Measurements from ENCODE around the gene WNK4.
"Not testable (repeated sequence)": the region's sequence is repeated elsewhere in the genome, so short reads cannot be mapped to it uniquely, and the experiment has no call there.

WNK4 gene

DNA sequence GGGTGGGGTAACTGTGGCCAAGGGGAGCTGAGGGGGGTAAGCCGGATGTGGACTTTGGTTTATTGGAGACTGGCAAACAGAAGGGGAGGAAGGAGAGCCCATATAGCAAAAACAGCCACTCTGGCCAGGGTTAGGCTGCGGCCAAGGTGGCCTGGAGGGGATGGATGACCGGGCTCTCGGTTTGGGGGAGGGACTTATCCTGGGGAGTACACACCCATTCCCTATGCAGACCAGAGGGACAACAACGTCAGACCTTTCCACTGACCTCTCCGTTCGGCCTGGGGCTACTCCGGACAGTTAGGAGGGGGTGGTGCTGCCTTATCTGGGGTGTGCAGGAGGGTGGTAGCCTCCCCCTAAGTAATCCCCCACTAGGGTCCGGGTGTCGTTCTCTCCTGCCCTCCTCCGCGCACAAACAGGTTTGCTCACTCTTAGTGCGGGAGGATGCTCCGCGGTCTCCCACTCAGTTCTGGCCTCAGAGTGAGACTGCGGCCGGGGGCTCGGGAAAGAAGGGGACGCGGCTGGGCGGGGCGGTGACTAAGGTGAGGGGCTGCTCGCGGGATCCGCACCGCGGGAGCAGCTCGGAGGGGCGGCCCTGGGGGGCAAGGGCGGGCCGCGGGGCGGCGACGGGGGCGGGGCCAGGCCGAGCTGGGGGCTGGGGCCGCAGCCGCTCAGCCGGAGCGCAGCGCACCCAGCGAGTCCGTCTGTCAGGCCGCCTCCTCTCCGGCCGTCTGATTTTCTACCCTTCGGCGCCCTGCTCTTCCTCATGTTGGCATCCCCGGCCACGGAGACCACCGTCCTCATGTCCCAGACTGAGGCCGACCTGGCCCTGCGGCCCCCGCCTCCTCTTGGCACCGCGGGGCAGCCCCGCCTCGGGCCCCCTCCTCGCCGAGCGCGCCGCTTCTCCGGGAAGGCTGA lies at the start of gene WNK4:
WNK4 (plus strand) TSS at position 675 of the 915 bp plus-strand sequence; CDS start at position 764, 89 bp downstream.
- no peak for DNase-seq

GRCh38 chr17:42740699-42741098 lies 39.7 kb upstream of the WNK4 start:
- DNase-seq, result no peak

- DNase-seq, result not testable (repeated sequence)
Measured at GRCh38 chr17:42742916-42743315, 37.5 kb upstream of the WNK4 start.

DNA sequence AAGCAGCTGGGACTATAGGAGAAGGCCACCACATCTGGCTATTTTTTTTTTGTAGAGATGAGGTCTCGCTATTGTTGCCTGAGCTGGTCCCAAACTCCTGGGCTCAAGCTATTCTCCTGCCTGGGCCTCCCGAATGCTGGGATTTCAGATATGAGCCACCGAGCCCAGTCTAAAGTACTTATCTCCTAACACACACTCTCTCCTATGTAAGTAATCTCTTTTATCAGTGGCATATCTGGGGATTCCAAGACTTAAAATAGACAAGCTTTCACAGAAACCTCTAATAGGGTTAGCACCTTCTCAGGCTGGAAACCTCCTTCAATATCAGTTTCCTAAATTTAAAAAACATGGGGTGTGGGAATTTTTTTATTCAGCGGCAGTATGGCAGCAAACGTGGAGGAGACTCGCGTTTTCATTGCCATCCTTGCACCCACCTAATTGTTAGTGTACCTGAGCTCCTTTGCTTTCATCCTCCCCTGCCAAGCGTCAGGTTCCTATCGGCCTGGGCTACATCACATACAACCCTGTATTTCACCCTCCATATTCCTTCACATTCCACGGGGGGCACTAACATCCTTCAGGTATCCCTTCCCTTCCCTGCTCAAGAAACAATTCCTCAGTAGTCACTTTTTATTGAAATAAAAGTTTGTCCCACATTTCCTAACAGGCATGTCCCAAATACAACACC lies 36.7 kb upstream of the WNK4 start:
- no peak for DNase-seq

GRCh38 chr17:42744283-42744805 lies 36.1 kb upstream of the WNK4 start:
- DNase-seq, result no peak

GRCh38 chr17:42744806-42745617 lies 35.4 kb upstream of the WNK4 start, which contains the start of gene EZH1:
Gene EZH1 (minus strand): TSS chr17:42745040. CDS start chr17:42728941, 16,099 bp downstream.
- peak; percentile 63 for DNase-seq

GRCh38 chr17:42748202-42748907 lies 32.1 kb upstream of the WNK4 start:
- DNase-seq, result no peak

DNA sequence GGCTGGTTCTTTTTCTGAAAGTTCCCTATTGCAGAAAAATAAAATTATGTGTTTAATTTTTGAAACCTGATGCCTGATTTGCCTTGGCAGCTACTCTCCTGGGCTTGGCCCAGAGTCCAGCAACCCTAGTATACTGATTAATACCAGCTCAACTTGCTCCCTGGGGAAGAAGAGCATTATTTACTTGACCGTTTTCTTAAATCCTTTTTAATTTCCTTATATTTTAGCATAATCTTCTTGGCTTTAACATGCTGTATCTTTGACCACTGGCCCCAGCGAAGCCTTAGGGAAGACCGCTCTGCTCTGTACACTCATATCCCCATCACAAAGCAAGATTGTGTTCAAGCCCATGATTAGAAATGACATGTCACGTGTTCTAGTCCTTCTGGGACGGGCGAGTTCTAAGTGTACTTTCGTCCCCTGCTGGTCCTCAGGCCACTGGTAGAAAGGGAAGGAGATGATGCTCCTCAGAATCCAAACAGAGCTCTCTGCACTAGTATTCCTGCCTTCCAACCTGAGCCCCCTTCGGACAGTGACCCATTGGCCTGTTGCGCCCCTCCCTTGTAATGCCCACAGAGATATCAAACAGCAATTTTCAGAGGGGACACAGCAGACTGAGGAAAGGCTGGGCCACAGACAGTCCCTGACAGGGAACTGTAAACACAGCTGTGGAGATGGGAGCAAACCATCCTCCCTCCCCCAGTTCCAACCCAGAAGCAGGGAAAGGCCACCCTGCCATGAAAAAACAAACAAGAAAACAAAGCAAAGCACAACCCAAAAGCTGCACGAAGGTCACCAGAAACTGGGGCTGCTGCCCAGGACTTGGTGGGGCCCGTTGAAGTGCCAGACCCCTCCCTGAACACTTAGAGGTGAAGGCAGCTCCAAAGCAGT lies 31.3 kb upstream of the WNK4 start:
- no peak for DNase-seq

GRCh38 chr17:42750739-42751344 lies 29.6 kb upstream of the WNK4 start:
- DNase-seq, result no peak

DNA sequence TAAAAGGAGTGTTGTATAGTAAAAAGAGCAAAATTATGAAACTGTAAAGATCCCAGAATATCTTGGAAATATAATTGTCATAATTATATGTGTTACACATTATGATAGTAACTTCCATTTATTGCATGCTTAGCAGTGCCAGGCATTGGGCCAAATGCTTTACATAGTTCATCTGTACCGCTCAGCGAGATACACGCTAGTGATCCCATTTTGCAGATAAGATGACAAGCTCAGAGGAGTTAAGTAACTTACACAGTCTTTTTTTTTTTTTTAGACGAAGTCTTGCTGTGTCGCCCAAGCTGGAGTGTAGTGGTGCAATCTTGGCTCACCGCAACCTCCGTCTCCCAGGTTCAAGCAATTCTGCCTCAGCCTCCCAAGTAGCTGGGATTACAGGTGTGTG lies 28.8 kb upstream of the WNK4 start:
- DNase-seq, result no peak

- no peak for DNase-seq
Measured at GRCh38 chr17:42754782-42755181, 25.6 kb upstream of the WNK4 start.

- DNase-seq, result no peak
Measured at GRCh38 chr17:42759982-42760651, 20.3 kb upstream of the WNK4 start.

GRCh38 chr17:42760652-42761581 lies 19.5 kb upstream of the WNK4 start, which contains the start of gene RAMP2:
Gene RAMP2 (plus strand): TSS chr17:42761227. CDS start chr17:42761262, 35 bp downstream.
- no peak for DNase-seq

- no peak for DNase-seq
Measured at GRCh38 chr17:42761638-42762037, 18.8 kb upstream of the WNK4 start.

- no peak for DNase-seq
Measured at GRCh38 chr17:42766124-42766523, 14.3 kb upstream of the WNK4 start.

DNA sequence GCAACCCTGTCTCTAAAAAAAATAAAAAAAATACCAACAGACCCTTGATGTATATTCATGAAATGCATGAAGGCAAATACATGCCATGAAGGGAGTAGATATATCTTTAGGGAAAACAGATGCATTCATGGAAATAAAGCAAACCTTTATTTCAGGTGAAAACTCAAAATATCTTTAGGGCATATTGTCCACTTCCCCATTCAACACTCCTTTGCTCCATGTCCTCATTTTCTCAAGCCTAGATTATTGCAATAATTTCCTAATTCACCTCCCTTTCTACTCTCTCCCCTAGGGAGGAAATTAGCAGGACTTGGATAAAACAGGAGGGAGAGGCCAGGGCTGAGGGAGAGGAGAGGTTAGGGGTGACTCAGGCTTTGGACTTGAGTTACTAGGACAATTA lies 12.9 kb upstream of the WNK4 start:
- DNase-seq, result no peak

- not testable (repeated sequence) for DNase-seq
Measured at GRCh38 chr17:42768006-42768405, 12.4 kb upstream of the WNK4 start.

DNA sequence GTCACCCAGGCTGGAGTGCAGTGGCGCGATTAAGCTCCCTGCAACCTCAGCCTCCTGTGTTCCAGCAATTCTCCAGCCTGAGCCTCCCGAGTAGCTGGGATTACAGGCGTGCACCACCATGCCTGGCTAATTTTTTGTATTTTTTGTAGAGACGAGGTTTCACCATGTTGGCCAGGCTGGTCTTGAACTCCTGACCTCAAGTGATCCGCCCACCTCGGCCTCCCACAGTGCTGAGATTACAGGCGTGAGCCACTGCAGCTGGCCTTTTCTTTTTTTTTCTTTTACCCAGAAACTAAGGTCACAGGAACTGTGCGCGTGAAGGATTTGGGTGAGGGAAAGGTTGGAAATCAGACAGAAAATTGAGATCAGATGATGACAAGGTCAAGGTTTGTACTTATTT lies 10.4 kb upstream of the WNK4 start:
- not testable (repeated sequence) for DNase-seq

- no peak for DNase-seq
Measured at GRCh38 chr17:42772945-42773289, 7.5 kb upstream of the WNK4 start.

Measured in NCI-H1417 treated with DMSO at 0.1 percent for 48 hours (cell line).